Measurements from ENCODE around the gene SHISAL2A.

GRCh38 chr1:52634111-52634510 is 1.1 kb downstream of the SHISAL2A start:
- no peak for TF ChIP-seq CTCF (IDR thresholded peaks at IDR 0.05; ENCODE audit: borderline replicate concordance, extremely low read depth, low read length, poor library complexity, severe bottlenecking)
- no peak for TF ChIP-seq EZH2 (IDR thresholded peaks at IDR 0.05; ENCODE audit: borderline replicate concordance, low read depth, low read length, severe bottlenecking)
